Activated T-cell treated with anti-CD3 and anti-CD28 coated beads for 4 hours (primary cell): ENCODE measurements around the gene UCK1.

Experiments used
- DNase-seq: peaks from one replicate; pipeline ENCODE4 v3.0.0-alpha.2; 2020

Gene UCK1

GRCh38 chr9:131494296-131494870, 36.7 kb downstream of the UCK1 start:
- DNase-seq = no peak

DNA sequence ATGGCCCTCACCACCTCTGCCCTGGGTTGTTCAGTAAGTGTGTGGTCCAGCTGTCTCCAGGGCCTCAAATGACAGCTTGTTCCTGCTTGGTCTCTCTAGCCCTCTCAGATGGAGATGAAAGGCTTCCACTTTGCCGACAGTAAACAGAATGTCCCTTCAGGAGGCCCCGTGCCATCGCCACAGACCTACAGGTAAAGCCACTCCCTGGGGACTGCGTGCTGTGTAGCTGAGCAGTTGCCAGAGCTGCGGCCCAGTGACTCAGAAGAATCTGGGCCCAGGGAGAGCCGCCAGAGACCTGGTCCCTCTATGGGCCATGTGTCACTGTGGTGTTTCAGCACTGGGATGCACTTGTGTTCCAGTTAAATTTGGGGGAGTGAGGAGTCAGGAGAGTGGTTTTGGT, 39.0 kb downstream of the UCK1 start:
- DNase-seq = no peak

DNA sequence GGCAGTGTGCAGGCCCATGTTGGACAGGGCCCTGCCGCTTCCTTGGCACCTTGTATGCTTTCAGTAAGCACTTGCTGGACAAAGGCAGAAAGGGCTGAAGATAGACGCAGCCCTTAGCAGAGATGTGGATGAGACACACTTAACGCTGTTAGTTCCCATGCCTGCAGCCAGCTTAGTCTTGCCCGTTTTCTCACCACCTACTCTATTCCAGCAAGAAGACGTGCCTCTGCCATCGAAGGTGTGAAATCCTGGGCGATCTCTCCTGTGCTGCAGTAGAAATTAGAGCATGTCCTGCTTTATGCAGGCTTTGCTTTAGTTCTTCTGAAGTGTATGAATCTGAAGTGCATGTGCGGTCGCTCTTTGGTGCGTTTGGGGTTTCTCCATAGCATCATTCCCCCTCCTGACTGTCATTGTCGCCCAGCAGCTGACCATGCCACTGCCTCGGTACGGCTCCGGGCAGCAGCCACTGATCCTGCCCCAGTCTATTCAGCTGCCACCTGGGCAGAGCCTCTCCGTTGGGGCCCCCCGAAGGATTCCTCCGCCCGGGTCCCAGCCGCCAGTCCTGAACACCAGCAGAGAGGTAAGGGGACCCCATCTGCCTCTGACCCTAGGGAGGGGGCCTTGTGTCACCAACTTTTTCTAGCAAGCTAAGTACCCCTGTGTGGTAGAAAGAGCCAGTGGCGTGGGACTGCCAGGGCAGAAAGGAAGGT, 39.9 kb downstream of the UCK1 start:
- no peak for DNase-seq

DNA sequence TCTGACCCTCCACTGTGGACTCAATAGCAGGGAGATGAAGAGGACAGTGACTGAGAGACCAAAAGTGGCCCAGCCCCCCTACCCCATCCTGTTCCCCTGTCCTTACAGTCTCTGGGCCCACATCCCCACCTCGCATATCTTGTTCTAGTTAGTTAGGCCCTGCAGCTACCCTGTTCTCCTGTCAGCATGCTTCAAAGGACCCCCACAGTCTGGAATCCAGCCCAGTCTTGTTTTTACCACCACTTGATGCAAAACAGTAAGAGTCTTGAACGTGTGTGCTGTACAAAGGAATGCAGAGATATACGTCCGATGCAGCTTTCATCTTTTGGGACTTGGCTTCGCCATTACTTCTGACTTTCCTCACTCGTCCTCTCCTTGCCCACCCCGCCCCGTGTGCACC, 40.5 kb downstream of the UCK1 start:
- no peak for DNase-seq

DNA sequence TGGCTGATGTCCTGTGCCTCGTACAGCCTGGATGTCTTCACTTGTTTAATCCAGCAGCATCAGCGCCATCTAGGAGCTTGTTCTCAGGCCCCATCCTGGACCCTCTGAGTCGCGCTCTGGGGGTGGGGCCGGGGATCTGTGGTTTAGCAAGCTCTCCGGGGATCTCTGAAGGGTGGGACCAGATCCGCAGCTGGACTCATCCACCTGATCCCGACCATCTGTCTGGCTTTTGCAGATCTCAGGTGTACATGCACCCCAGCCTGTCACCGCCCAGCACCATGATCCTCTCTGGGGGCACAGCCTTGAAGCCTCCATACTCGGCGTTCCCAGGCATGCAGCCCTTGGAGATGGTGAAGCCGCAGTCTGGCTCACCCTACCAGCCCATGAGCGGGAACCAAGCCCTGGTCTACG, 43.4 kb downstream of the UCK1 start:
- no peak for DNase-seq

DNA sequence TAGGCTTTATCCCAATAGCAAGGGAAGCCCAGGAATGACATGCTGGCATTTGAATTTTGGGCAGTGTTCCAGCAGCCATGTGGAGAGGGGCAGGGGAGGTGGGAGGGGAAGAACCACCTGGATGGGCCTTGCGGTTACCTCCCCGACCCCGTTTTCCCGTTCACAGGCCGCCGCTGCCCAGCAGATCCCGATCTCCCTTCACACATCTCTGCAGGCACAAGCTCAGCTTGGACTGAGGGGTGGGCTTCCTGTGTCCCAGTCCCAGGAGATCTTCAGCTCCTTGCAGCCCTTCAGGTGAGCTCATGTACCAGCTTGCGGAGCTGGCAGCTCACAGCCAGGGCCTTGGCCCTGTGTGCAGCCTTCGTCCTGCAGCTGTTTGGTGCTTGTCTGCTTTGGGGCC, 44.1 kb downstream of the UCK1 start:
- DNase-seq = no peak

GRCh38 chr9:131485728-131486422, 45.2 kb downstream of the UCK1 start:
- DNase-seq = no peak

DNA sequence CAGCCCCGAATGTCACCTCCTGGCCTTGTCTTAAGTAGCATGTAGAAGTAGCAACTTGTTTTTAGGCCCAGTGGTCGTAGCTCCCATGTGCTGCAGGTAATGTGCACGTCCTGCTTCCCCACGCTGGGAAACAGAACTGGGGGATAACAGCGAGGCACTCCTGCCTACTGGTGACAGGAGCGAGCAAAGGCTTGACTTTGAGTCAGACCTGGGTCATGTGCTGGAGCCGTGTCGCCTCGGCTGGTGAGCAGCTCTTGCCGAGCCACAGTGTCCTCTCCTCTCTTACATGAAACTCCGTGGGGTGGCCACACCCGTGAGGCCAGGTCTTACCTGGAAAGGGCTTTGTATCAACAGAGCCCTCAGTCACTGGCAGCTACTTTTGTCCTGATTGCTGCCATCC, 45.9 kb downstream of the UCK1 start:
- DNase-seq = no peak

- no peak for DNase-seq
These were observed 46.4 kb downstream of the UCK1 start for GRCh38 chr9:131484560-131485185.

DNA sequence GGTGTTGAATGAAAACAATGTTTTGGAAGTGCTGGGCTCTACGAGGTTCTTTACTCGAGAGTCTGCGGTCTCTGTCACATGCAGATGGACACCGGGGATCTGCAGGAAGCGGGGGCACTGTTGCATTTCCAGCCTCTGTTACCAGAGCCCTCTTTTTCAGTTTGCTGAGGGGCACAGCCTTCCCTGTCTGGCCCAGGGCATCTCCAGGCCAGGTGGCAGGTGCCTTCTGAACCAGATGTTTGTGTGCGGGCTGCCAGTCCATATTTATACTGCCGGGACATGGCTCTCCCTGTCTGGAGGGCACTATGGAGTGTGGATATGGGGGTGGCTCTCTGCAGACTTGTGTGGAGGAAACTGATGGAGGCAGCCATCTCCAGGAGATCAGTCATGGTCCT, 47.0 kb downstream of the UCK1 start:
- DNase-seq = no peak

GRCh38 chr9:131483319-131484050, 47.6 kb downstream of the UCK1 start:
- no peak for DNase-seq

- DNase-seq = no peak
These were observed 48.6 kb downstream of the UCK1 start for GRCh38 chr9:131482343-131483006.

DNA sequence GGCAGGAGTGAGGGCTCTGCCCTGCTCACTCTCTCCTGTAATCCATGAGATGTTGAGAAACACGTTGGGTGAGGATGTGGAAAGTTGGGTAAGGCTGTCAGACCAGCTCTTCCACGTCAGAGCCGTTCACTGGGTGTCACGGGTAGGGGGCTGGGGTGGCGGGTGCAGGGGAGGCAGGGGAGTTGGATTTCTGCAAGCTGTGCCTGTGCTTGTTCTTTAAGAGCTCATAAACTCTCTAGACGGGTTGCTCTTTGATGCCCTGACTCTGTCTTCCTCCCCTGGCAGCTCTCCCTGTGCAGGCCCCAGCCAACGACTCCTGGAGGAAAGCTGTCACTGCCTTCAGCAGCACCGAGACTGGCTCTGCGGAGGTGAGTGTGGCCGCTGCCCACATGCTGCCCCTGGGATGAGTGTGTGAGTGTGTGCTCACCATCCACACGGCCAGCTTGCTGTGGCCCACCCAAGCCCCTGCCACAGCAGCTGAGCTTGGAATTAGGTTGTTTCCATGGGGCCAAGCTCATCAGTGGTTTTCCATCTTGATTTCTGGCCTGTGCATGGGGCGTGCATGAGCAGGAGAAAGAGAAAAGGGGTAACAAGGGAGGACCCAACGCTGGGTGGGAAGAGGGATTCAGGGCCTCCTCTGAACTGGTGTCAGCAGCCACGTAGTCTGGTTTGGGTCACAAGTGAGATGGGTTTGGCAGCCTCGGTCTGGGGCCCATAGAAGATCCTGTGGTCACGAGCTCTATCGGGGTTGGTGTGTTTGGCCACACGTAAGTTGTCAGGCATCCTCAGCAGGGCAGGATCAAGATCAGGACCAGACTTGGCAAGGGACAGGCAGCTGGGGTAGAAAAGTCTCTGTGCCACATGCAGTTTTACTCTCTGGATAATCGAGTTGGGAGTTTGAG, 49.4 kb downstream of the UCK1 start:
- DNase-seq = no peak

GRCh38 chr9:131480258-131480657, 50.8 kb downstream of the UCK1 start:
- DNase-seq = no peak

DNA sequence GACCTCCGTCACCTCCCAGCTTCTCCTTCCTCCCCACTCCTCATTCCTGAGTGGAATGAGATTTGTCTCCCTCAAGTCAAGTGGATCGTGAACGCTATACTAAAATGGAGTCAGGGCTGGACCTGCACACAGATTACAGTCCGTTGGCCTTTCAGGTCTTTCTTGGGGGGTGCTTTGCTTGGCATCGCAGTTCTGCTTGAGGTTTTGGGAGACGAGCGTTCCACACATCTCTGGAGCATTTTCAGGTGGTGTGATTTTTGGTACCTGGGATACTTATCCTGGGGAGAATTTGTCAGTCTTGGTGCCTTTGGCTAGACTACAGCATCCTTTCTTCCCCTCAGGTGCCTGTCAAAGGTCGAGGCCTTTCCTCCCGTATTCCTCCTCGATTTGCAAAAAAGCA, 52.2 kb downstream of the UCK1 start:
- no peak for DNase-seq

GRCh38 chr9:131478421-131478868, 52.6 kb downstream of the UCK1 start:
- DNase-seq = peak; percentile 42

GRCh38 chr9:131477816-131478419, 53.1 kb downstream of the UCK1 start:
- no peak for DNase-seq

GRCh38 chr9:131477367-131477766, 53.7 kb downstream of the UCK1 start:
- no peak for DNase-seq

DNA sequence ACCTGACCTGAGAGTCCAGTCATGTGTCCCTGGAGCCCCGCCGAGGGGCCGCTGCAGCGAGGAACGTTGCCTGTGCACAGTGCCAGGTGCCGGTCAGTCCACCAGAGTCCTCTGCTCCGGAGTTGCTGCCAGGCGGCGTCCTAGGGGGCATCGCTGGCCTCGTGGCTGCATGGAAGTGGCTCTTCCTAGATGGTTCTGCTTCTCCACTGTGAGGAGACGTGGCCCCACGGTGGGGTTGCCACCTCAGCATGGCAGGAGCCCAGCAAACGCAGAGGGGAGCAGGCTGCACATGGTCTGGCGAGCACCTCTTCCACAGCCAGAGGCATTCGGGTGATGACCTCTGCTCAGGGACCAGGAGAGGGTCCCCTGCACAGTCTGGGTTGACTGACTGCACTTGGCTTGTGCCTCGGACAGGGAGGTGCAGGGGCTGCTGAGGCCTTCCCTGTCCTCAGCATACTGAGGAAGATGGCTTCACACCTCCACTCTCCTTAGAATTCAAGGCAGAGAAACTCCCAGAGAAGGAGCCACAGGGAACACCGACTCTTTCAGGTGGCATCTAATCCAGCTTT, 54.2 kb downstream of the UCK1 start:
- no peak for DNase-seq

DNA sequence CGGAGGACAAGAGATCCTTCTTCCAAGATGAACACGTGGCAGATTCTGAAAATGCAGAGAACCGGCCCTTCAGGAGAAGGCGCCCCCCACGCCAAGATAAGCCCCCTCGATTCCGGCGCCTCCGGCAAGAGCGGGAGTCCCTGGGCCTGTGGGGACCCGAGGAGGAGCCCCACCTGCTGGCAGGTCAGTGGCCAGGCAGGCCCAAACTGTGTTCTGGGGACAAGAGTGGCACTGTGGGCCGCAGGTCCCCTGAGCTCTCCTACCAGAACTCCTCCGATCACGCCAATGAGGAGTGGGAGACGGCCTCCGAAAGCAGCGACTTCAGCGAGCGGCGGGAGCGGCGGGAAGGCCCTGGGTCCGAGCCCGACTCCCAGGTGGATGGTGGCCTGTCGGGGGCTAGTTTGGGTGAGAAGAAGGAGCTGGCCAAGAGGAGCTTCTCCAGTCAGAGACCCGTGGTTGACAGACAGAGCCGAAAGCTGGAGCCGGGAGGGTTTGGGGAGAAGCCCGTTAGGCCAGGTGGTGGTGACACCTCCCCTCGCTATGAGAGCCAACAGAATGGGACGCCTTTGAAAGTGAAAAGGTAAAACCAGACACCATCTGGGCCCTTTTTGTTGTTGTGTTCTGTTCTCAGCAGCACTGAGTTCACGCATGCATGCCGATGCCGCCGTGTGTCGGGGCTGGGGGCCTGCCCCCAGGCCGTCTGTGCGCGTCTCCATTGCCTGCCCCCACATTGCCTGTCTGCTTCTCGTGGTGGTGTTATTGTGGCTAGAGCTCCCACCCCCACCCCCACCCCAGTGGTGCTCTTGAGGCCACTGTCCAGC, 54.9 kb downstream of the UCK1 start:
- DNase-seq = no peak
